Skin of body (tissue), 2 donors: Measurements from ENCODE around the gene OR2J3. TPM values are rescaled to one million over a fixed set of nuclear protein-coding genes. Genes with fewer than 3 reads are reported as not detected.
"Not testable (repeated sequence)": the region's sequence is repeated elsewhere in the genome, so short reads cannot be mapped to it uniquely, and the experiment has no call there.

ENCODE experiments used
- DNase-seq: peaks from one replicate; lab custom pipeline; 2025; lab: John Stamatoyannopoulos, UW
- total RNA-seq: library from RNA; depleted of rRNA; stranded (reverse); fragments of >200 nt; gene quantifications from one replicate; pipeline ENCODE4 v1.2.3, GENCODE V29; 2014

OR2J3 gene
- total RNA-seq, 1 donor from 2014 or later = not detected

GRCh38 chr6:29159922-29160321, 52.1 kb downstream of the OR2J3 start:
- not testable (repeated sequence) for DNase-seq

Other genes starting within 250 kb of the OR2J3 start
- 48.0 TPM for gene TRIM27, start 184.1 kb upstream of the OR2J3 start, total RNA-seq
- gene ZNF311, start 102.7 kb upstream of the OR2J3 start, total RNA-seq = 1.5 TPM
- not detected for gene OR2W1, start 62.9 kb upstream of the OR2J3 start, total RNA-seq
- gene OR2B3, start 20.7 kb upstream of the OR2J3 start, total RNA-seq = not detected
- gene OR2J1, start 8.6 kb upstream of the OR2J3 start, total RNA-seq = not detected
- gene OR2J2, start 62.8 kb downstream of the OR2J3 start, total RNA-seq = not detected
- gene OR14J1, start 193.6 kb downstream of the OR2J3 start, total RNA-seq = not detected